GM12874 (cell line): ENCODE data around the gene CADPS2.

Experiments used
- TF ChIP-seq, protein P1 (sequence below): IDR thresholded peaks from 2 replicates; pipeline ENCODE4 v1.5.1; 2011; ENCODE audit warnings: low read depth, mild to moderate bottlenecking, control low read depth, low read length, moderate library complexity; ENCODE audit not compliant: insufficient read depth

CADPS2 gene

DNA sequence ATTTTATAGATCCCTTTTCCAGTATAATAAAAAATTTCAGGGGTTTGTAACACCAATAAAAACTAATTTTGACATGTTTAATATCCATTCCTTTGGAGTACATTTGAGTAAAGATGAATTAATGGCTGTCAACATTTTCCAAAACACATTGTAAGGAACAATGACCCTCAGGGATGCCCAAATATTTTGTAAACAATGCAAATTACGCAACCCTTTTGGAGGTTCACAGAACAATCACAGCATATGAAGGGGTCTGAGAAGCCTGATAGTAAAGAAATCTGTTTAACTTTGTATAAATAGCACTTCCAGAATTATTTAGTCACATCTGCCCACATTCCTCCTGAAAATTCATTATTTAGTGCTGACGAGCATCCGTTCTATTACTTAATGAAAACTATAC is 428.9 kb downstream of the CADPS2 start:
- TF ChIP-seq, protein P1, sequence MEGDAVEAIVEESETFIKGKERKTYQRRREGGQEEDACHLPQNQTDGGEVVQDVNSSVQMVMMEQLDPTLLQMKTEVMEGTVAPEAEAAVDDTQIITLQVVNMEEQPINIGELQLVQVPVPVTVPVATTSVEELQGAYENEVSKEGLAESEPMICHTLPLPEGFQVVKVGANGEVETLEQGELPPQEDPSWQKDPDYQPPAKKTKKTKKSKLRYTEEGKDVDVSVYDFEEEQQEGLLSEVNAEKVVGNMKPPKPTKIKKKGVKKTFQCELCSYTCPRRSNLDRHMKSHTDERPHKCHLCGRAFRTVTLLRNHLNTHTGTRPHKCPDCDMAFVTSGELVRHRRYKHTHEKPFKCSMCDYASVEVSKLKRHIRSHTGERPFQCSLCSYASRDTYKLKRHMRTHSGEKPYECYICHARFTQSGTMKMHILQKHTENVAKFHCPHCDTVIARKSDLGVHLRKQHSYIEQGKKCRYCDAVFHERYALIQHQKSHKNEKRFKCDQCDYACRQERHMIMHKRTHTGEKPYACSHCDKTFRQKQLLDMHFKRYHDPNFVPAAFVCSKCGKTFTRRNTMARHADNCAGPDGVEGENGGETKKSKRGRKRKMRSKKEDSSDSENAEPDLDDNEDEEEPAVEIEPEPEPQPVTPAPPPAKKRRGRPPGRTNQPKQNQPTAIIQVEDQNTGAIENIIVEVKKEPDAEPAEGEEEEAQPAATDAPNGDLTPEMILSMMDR: no peak

GRCh38 chr7:122454776-122455507 is 431.3 kb downstream of the CADPS2 start:
- TF ChIP-seq, protein P1: no peak

GRCh38 chr7:122453432-122453831 is 432.8 kb downstream of the CADPS2 start:
- TF ChIP-seq, protein P1: no peak

- TF ChIP-seq, protein P1: no peak
Observed at GRCh38 chr7:122448893-122449589, 437.2 kb downstream of the CADPS2 start.

GRCh38 chr7:122442929-122443328 is 443.3 kb downstream of the CADPS2 start:
- TF ChIP-seq, protein P1: no peak

GRCh38 chr7:122438492-122438891 is 447.8 kb downstream of the CADPS2 start:
- TF ChIP-seq, protein P1: no peak

- TF ChIP-seq, protein P1: no peak
Observed at GRCh38 chr7:122438006-122438405, 448.3 kb downstream of the CADPS2 start.
